IPS-18a (cell line): Measurements from ENCODE around the gene MOV10.

Experiments used
- H3K27ac ChIP-seq: one replicate; pipeline ENCODE4 v1.5.1; 2013; ENCODE audit warnings: low read length
- H3K27me3 ChIP-seq: one replicate; pipeline ENCODE4 v1.6.1; 2013; ENCODE audit warnings: mild to moderate bottlenecking, low read length; ENCODE audit not compliant: control insufficient read depth, insufficient read depth
- H3K36me3 ChIP-seq: one replicate; pipeline ENCODE4 v1.6.1; 2013; ENCODE audit warnings: low read depth, low read length; ENCODE audit not compliant: control insufficient read depth
- H3K4me1 ChIP-seq: one replicate; pipeline ENCODE4 v1.6.1; 2013; ENCODE audit warnings: low read depth, low read length; ENCODE audit not compliant: control insufficient read depth
- H3K4me3 ChIP-seq: one replicate; pipeline ENCODE4 v1.5.1; 2013; ENCODE audit warnings: low read length
- H3K9ac ChIP-seq: one replicate; pipeline ENCODE4 v1.6.1; 2013; ENCODE audit warnings: mild to moderate bottlenecking, low read length, moderate library complexity
- H3K9me3 ChIP-seq: one replicate; pipeline ENCODE4 v1.6.1; 2013; ENCODE audit warnings: low read depth, low read length; ENCODE audit not compliant: control insufficient read depth

The MOV10 gene

GRCh38 chr1:112708002-112708448 lies 33.6 kb downstream of the MOV10 start:
- Histone ChIP-seq H3K36me3 (peaks cover 11% of the 10 kb centered on the region), H3K9me3 (no peaks in the 10 kb centered on the region), H3K27me3 (peaks cover 28% of the 10 kb centered on the region), H3K4me3 (peak overlapping the region; percentile 70), H3K4me1 (peaks cover 38% of the 10 kb centered on the region), H3K27ac (no peak overlapping the region), H3K9ac (no peak overlapping the region)

- Histone ChIP-seq H3K27me3 (peaks cover 29% of the 10 kb centered on the region), H3K36me3 (peaks cover 11% of the 10 kb centered on the region), H3K4me1 (peaks cover 40% of the 10 kb centered on the region), H3K27ac (no peak overlapping the region), H3K9ac (no peak overlapping the region), H3K9me3 (no peaks in the 10 kb centered on the region), H3K4me3 (no peak overlapping the region)
Measured at GRCh38 chr1:112708489-112708888, 34.0 kb downstream of the MOV10 start.

GRCh38 chr1:112710159-112710558 lies 35.7 kb downstream of the MOV10 start:
- peaks cover 11% of the 10 kb centered on the region for H3K36me3 ChIP-seq
- peaks cover 32% of the 10 kb centered on the region for H3K27me3 ChIP-seq
- H3K9ac ChIP-seq, result no peak overlapping the region
- H3K4me3 ChIP-seq, result no peak overlapping the region
- H3K4me1 ChIP-seq, result peaks cover 36% of the 10 kb centered on the region
- H3K27ac ChIP-seq, result no peak overlapping the region
- no peaks in the 10 kb centered on the region for H3K9me3 ChIP-seq

GRCh38 chr1:112710586-112710985 lies 36.1 kb downstream of the MOV10 start:
- peaks cover 32% of the 10 kb centered on the region for H3K27me3 ChIP-seq
- H3K4me1 ChIP-seq, result peaks cover 32% of the 10 kb centered on the region
- H3K9me3 ChIP-seq, result no peaks in the 10 kb centered on the region
- peaks cover 11% of the 10 kb centered on the region for H3K36me3 ChIP-seq
- no peak overlapping the region for H3K9ac ChIP-seq
- no peak overlapping the region for H3K4me3 ChIP-seq
- H3K27ac ChIP-seq, result no peak overlapping the region

GRCh38 chr1:112711041-112711440 lies 36.6 kb downstream of the MOV10 start:
- H3K27me3 ChIP-seq, result peaks cover 33% of the 10 kb centered on the region
- peaks cover 32% of the 10 kb centered on the region for H3K4me1 ChIP-seq
- no peak overlapping the region for H3K27ac ChIP-seq
- H3K9ac ChIP-seq, result no peak overlapping the region
- H3K9me3 ChIP-seq, result no peaks in the 10 kb centered on the region
- H3K4me3 ChIP-seq, result no peak overlapping the region
- peaks cover 11% of the 10 kb centered on the region for H3K36me3 ChIP-seq

- H3K27ac ChIP-seq, result no peak overlapping the region
- H3K4me3 ChIP-seq, result no peak overlapping the region
- H3K4me1 ChIP-seq, result peaks cover 34% of the 10 kb centered on the region
- no peaks in the 10 kb centered on the region for H3K9me3 ChIP-seq
- peaks cover 11% of the 10 kb centered on the region for H3K36me3 ChIP-seq
- no peak overlapping the region for H3K9ac ChIP-seq
- H3K27me3 ChIP-seq, result peaks cover 35% of the 10 kb centered on the region
Measured at GRCh38 chr1:112711670-112712069, 37.2 kb downstream of the MOV10 start.

GRCh38 chr1:112712191-112712590 lies 37.7 kb downstream of the MOV10 start:
- peaks cover 35% of the 10 kb centered on the region for H3K27me3 ChIP-seq
- H3K4me3 ChIP-seq, result no peak overlapping the region
- no peaks in the 10 kb centered on the region for H3K9me3 ChIP-seq
- H3K36me3 ChIP-seq, result peaks cover 11% of the 10 kb centered on the region
- no peak overlapping the region for H3K27ac ChIP-seq
- H3K9ac ChIP-seq, result no peak overlapping the region
- H3K4me1 ChIP-seq, result peaks cover 34% of the 10 kb centered on the region

GRCh38 chr1:112712701-112713128 lies 38.3 kb downstream of the MOV10 start:
- H3K9ac ChIP-seq, result no peak overlapping the region
- peaks cover 32% of the 10 kb centered on the region for H3K27me3 ChIP-seq
- no peak overlapping the region for H3K4me3 ChIP-seq
- no peak overlapping the region for H3K27ac ChIP-seq
- H3K4me1 ChIP-seq, result peaks cover 32% of the 10 kb centered on the region
- H3K9me3 ChIP-seq, result no peaks in the 10 kb centered on the region
- peaks cover 11% of the 10 kb centered on the region for H3K36me3 ChIP-seq

GRCh38 chr1:112713466-112714312 lies 39.2 kb downstream of the MOV10 start:
- no peak overlapping the region for H3K9ac ChIP-seq
- H3K9me3 ChIP-seq, result no peaks in the 10 kb centered on the region
- H3K27me3 ChIP-seq, result peaks cover 28% of the 10 kb centered on the region
- H3K4me1 ChIP-seq, result peaks cover 29% of the 10 kb centered on the region
- H3K4me3 ChIP-seq, result peak overlapping the region; percentile 75
- H3K27ac ChIP-seq, result no peak overlapping the region
- peaks cover 11% of the 10 kb centered on the region for H3K36me3 ChIP-seq

- peak overlapping the region; percentile 30 for H3K9ac ChIP-seq
- peak overlapping the region; percentile 75 for H3K4me3 ChIP-seq
- H3K36me3 ChIP-seq, result peaks cover 11% of the 10 kb centered on the region
Measured at GRCh38 chr1:112714313-112715263, 40.1 kb downstream of the MOV10 start.

GRCh38 chr1:112715264-112716053 lies 41.0 kb downstream of the MOV10 start, which contains the start of gene PPM1J:
Gene PPM1J, minus strand, starts transcription at chr1:112715332. Its CDS starts 31 bp downstream, at chr1:112715301.
- Histone ChIP-seq H3K4me1 (peaks cover 29% of the 10 kb centered on the region), H3K9me3 (no peaks in the 10 kb centered on the region), H3K27me3 (peaks cover 46% of the 10 kb centered on the region), H3K4me3 (peak within 1 kb of the TSS; percentile 75), H3K9ac (peak within 1 kb of the TSS; percentile 34), H3K27ac (no peak within 1 kb of the TSS), H3K36me3 (peaks cover 5% of the 10 kb centered on the region)

More at GRCh38 chr1:112714313-112715263, 40.1 kb downstream of the MOV10 start:
- peaks cover 37% of the 10 kb centered on the region for H3K27me3 ChIP-seq
- no peak overlapping the region for H3K27ac ChIP-seq
- H3K9me3 ChIP-seq, result no peaks in the 10 kb centered on the region
- peaks cover 29% of the 10 kb centered on the region for H3K4me1 ChIP-seq
